ENCODE data around the gene KATNAL2. TPM values are rescaled to one million over a fixed set of nuclear protein-coding genes. Genes with fewer than 3 reads are reported as not detected.
A peak's percentile ranks its signal among the peaks of the same experiment; 100 is the strongest.

KATNAL2 gene
- polyA plus RNA-seq, 1 donor (not counting 4 experiments of a cell fraction or from before 2014, with no cell fraction given): 1.1 TPM

- Histone ChIP-seq H4K20me1 (ENCODE audit: control insufficient read depth, extremely low read depth, insufficient read depth, low read length) (no peaks in the 10 kb centered on the region), H3K27ac (ENCODE audit: control insufficient read depth, insufficient read depth, low read length) (peak overlapping the region; percentile 69), H3K9me1 (ENCODE audit: control insufficient read depth, extremely low read depth, insufficient read depth, low read length) (no peaks in the 10 kb centered on the region), H3K9ac (ENCODE audit: control insufficient read depth, extremely low read depth, insufficient read depth, low read length) (peak overlapping the region; percentile 91), H3K79me2 (ENCODE audit: control insufficient read depth, insufficient read depth, low read length) (peaks cover 53% of the 10 kb centered on the region), H3K4me1 (ENCODE audit: control insufficient read depth, extremely low read depth, insufficient read depth, low read length) (no peaks in the 10 kb centered on the region), H3K36me3 (ENCODE audit: control insufficient read depth in 2 of 2, extremely low read depth in 1 of 2, insufficient read depth in 2 of 2, low read length in 2 of 2) (no peaks in the 10 kb centered on the region), H3K9me3 (ENCODE audit: control insufficient read depth, low read depth, low read length) (no peaks in the 10 kb centered on the region), H2AFZ (ENCODE audit: control insufficient read depth, low read length) (peak overlapping the region; percentile 95), H3K27me3 (ENCODE audit: control insufficient read depth, extremely low read depth, insufficient read depth, low read length) (no peaks in the 10 kb centered on the region), H3K4me3 (ENCODE audit: control insufficient read depth in 2 of 3, extremely low read depth in 1 of 3, insufficient read depth in 2 of 3, low read depth in 1 of 3, low read length in 3 of 3) (peak overlapping the region; percentile 71 to 96 (median 93)), H3K4me2 (ENCODE audit: control insufficient read depth, extremely low read depth, insufficient read depth, low read depth, low read length) (peak overlapping the region; percentile 99)
- dilution Hi-C loops (cut with MboI; ENCODE audit: extremely low pct_ligation_motif_present, low sequenced_read_pairs): no loop called here
- DNase-seq (ENCODE audit: low read depth, low spot score) (no peak), FAIRE-seq (no peak)
- no peak for TF ChIP-seq EZH2 (IDR thresholded peaks at IDR 0.05; ENCODE audit: low read length)
- TF ChIP-seq, protein P1, sequence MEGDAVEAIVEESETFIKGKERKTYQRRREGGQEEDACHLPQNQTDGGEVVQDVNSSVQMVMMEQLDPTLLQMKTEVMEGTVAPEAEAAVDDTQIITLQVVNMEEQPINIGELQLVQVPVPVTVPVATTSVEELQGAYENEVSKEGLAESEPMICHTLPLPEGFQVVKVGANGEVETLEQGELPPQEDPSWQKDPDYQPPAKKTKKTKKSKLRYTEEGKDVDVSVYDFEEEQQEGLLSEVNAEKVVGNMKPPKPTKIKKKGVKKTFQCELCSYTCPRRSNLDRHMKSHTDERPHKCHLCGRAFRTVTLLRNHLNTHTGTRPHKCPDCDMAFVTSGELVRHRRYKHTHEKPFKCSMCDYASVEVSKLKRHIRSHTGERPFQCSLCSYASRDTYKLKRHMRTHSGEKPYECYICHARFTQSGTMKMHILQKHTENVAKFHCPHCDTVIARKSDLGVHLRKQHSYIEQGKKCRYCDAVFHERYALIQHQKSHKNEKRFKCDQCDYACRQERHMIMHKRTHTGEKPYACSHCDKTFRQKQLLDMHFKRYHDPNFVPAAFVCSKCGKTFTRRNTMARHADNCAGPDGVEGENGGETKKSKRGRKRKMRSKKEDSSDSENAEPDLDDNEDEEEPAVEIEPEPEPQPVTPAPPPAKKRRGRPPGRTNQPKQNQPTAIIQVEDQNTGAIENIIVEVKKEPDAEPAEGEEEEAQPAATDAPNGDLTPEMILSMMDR (optimal IDR thresholded peaks at IDR 0.05 in 1 of 3, IDR thresholded peaks at IDR 0.05 in 1 of 3, conservative IDR thresholded peaks at IDR 0.05 in 1 of 3; ENCODE audit: extremely low read depth in 1 of 3, insufficient read depth in 2 of 3, low read length in 3 of 3): no peak
Measured at GRCh38 chr18:46915800-46916550, 1.4 kb upstream of the KATNAL2 start.

- peak overlapping the region; percentile 99 for H3K4me2 ChIP-seq (ENCODE audit: control insufficient read depth, extremely low read depth, insufficient read depth, low read depth, low read length)
- peak overlapping the region; percentile 91 for H3K9ac ChIP-seq (ENCODE audit: control insufficient read depth, extremely low read depth, insufficient read depth, low read length)
- dilution Hi-C loops (cut with MboI; ENCODE audit: extremely low pct_ligation_motif_present, low sequenced_read_pairs): no loop called here
- H3K27me3 ChIP-seq (ENCODE audit: control insufficient read depth, extremely low read depth, insufficient read depth, low read length): no peaks in the 10 kb centered on the region
- H4K20me1 ChIP-seq (ENCODE audit: control insufficient read depth, extremely low read depth, insufficient read depth, low read length): no peaks in the 10 kb centered on the region
- no peaks in the 10 kb centered on the region for H3K36me3 ChIP-seq (ENCODE audit: control insufficient read depth in 2 of 2, extremely low read depth in 1 of 2, insufficient read depth in 2 of 2, low read length in 2 of 2)
- H3K4me1 ChIP-seq (ENCODE audit: control insufficient read depth, extremely low read depth, insufficient read depth, low read length): no peaks in the 10 kb centered on the region
- DNase-seq (ENCODE audit: low read depth, low spot score) (no peak), FAIRE-seq (no peak)
- no peaks in the 10 kb centered on the region for H3K9me1 ChIP-seq (ENCODE audit: control insufficient read depth, extremely low read depth, insufficient read depth, low read length)
- H3K27ac ChIP-seq (ENCODE audit: control insufficient read depth, insufficient read depth, low read length): peak overlapping the region; percentile 69
- no peak for TF ChIP-seq EZH2 (IDR thresholded peaks at IDR 0.05; ENCODE audit: low read length)
- TF ChIP-seq, protein P1 (optimal IDR thresholded peaks at IDR 0.05 in 1 of 3, IDR thresholded peaks at IDR 0.05 in 1 of 3, conservative IDR thresholded peaks at IDR 0.05 in 1 of 3; ENCODE audit: extremely low read depth in 1 of 3, insufficient read depth in 2 of 3, low read length in 3 of 3): no peak
- no peaks in the 10 kb centered on the region for H3K9me3 ChIP-seq (ENCODE audit: control insufficient read depth, low read depth, low read length)
- H3K4me3 ChIP-seq (ENCODE audit: control insufficient read depth in 2 of 3, extremely low read depth in 1 of 3, insufficient read depth in 2 of 3, low read depth in 1 of 3, low read length in 3 of 3): peak overlapping the region; percentile 71 to 96 (median 93)
- H2AFZ ChIP-seq (ENCODE audit: control insufficient read depth, low read length): peak overlapping the region; percentile 95
- H3K79me2 ChIP-seq (ENCODE audit: control insufficient read depth, insufficient read depth, low read length): peaks cover 47% of the 10 kb centered on the region
Measured at GRCh38 chr18:46916551-46917107, 773 bp upstream of the KATNAL2 start.
